ENCODE measurements around the gene NTM. TPM values are rescaled to one million over a fixed set of nuclear protein-coding genes. Genes with fewer than 3 reads are reported as not detected.

Gene NTM
- total and polyA plus RNA-seq, 2 of the 8 experiments (the other 6 are each of a cell fraction or from before 2014, with no cell fraction given): 13.4 to 20.0 TPM

GRCh38 chr11:131463649-131464425 lies 93.4 kb downstream of the NTM start (continued):
- TF ChIP-seq CHD7 (IDR thresholded peaks at IDR 0.05; ENCODE audit: insufficient replicate concordance, low read length): no peak
- TF ChIP-seq SIN3A (conservative IDR thresholded peaks at IDR 0.05 in 1 of 2, IDR thresholded peaks at IDR 0.05 in 1 of 2; ENCODE audit: low read depth in 1 of 2, low read length in 2 of 2): no peak
- no peak for TF ChIP-seq SIX5 (IDR thresholded peaks at IDR 0.05; ENCODE audit: low read depth, low read length)
- no peak for TF ChIP-seq EZH2 (IDR thresholded peaks at IDR 0.05; ENCODE audit: low read depth, low read length, severe bottlenecking)
- TF ChIP-seq RXRA (IDR thresholded peaks at IDR 0.05; ENCODE audit: insufficient read depth, low read depth, low read length): no peak
- no peak for TF ChIP-seq ASH2L (IDR thresholded peaks at IDR 0.05; ENCODE audit: low read length)
